OCI-LY7 (cell line): Measurements from ENCODE around the gene PANK4.

Source experiments
- EZH2phosphoT487 ChIP-seq: fragments of 200-600 bp; sonication (generic); IDR thresholded peaks from 2 replicates; pipeline ENCODE4 v1.6.1; 2018; ENCODE audit warnings: low read depth, borderline replicate concordance, mild to moderate bottlenecking, mixed run types, antibody characterized with exemption, low read length, moderate library complexity, mixed read lengths
- TF ChIP-seq, protein P1 (sequence below): fragments of 200-600 bp; sonication (generic); conservative IDR thresholded peaks from 2 replicates; pipeline ENCODE4 v1.5.1; 2014; ENCODE audit warnings: mild to moderate bottlenecking, antibody characterized with exemption, low read length, moderate library complexity, mixed read lengths

DNA sequence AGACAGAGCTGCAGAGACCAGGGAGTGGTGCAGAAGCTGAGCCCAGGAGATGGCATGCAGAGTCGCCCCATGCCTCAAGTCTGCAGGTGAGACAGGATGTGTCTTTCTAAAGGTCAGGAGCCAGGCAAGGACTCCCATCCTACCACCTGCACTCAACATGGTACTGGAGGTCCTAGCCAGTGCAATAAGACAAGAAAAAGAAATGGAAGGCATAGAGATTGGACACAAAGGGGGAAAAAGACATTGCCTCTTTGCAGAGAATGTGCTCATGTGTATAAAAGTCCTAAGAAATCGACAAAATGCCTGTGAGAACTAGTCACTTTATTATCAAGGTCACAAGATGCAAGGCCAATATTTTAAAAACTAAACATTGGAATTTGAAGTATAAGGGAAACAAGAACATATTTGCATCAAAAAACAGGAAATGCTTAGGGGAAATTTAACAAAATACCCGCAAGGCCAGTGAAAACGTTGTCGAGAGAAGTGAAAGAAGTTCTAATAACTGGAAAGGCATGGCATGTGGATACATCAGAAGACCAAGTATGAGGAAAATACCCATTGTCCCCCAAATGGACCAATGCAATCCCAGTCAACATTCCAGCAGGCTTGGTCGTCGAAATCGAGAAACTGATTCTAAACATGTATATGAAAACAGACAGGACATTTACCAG is 47.0 kb upstream of the PANK4 start:
- TF ChIP-seq, protein P1, sequence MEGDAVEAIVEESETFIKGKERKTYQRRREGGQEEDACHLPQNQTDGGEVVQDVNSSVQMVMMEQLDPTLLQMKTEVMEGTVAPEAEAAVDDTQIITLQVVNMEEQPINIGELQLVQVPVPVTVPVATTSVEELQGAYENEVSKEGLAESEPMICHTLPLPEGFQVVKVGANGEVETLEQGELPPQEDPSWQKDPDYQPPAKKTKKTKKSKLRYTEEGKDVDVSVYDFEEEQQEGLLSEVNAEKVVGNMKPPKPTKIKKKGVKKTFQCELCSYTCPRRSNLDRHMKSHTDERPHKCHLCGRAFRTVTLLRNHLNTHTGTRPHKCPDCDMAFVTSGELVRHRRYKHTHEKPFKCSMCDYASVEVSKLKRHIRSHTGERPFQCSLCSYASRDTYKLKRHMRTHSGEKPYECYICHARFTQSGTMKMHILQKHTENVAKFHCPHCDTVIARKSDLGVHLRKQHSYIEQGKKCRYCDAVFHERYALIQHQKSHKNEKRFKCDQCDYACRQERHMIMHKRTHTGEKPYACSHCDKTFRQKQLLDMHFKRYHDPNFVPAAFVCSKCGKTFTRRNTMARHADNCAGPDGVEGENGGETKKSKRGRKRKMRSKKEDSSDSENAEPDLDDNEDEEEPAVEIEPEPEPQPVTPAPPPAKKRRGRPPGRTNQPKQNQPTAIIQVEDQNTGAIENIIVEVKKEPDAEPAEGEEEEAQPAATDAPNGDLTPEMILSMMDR, result no peak
- no peak for TF ChIP-seq EZH2phosphoT487
